ENCODE measurements around the gene CDH13. TPM values are rescaled to one million over a fixed set of nuclear protein-coding genes. Genes with fewer than 3 reads are reported as not detected.

The CDH13 gene
- total RNA-seq, 1 experiment from 2014 or later = 66.0 TPM

DNA sequence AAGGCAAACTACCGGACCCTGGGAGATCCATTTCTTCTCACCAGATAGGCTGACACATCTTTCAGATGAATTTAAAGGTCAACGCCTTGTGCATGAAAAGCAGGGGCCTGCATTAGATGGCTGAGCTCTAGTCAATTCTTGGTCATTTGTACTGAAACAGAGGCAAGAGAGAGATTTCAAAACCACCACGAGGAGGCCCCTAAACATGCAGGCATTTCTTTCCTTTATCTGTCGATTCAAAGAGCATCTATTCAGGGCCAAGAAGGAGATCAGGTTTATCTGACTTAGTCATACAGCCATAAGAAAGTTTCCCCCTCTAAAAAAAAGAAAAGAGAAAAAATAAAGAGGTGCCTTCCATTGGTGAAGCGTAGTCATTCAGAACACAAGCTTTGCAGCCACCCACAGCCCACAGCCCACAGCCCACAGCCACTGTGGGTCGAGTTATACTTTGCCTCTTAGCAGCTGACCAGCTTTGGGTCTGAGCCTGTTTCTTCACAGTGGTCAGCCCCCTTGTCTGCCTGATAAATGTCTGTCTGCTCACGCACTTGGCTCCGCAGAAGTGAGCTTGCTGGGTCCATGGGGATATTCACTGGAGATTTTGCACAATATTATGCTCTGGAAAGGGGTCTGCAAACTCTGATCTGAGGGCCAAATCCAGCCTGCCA lies 207.5 kb downstream of the CDH13 start:
- DNase-seq (ENCODE audit: low read depth) = no peak

DNA sequence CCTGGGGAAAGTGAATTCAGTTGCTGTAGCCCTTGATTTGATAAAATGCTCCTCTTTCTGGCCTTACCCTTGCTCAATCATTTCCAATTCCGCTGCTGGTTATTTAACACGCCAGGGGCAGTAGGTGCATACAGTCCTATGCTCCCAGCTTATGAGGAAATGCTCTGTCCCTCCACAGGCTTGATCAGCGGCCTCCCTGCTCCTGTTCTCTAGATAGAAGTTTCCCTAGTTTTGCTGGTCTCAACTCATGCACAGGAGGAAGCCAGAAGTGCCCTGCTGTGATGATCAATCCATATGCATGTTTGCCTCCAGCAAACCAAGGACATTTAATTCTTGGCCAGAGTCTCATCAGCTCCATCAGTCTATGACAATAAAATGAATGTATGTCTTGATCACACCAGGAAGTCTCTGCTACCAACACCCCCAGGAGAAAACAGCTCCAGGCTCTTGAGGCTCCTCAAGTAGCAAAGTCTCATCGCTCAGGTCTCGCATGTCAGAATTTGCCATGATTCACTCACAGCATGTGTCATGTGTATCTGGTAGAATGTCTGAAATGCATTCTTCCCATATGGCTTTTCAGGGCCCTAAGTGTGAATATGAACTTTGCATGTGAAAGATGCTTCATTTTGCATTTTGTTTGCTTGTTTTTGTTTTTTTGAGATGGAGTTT lies 208.9 kb downstream of the CDH13 start:
- no peak for DNase-seq (ENCODE audit: low read depth)

DNA sequence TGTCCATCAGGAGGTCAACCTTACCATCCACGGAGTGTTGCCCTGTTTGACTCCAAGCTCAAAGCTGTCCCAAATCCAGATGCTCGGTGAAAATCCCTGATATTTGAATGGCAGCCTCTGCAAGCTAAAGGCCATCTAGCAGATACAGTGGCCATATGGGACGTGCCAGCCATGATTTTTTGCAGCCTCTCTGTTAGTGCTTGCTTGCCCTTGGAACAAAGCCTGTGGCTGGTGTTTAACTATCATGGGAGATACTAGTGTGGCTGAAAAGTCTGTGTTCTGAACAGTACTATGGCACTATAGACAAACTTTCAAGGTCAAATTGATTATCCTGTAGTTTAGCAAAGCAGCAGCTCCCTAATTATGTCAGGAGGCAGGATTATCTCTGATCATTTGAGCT lies 214.3 kb downstream of the CDH13 start:
- no peak for DNase-seq (ENCODE audit: low read depth)

DNA sequence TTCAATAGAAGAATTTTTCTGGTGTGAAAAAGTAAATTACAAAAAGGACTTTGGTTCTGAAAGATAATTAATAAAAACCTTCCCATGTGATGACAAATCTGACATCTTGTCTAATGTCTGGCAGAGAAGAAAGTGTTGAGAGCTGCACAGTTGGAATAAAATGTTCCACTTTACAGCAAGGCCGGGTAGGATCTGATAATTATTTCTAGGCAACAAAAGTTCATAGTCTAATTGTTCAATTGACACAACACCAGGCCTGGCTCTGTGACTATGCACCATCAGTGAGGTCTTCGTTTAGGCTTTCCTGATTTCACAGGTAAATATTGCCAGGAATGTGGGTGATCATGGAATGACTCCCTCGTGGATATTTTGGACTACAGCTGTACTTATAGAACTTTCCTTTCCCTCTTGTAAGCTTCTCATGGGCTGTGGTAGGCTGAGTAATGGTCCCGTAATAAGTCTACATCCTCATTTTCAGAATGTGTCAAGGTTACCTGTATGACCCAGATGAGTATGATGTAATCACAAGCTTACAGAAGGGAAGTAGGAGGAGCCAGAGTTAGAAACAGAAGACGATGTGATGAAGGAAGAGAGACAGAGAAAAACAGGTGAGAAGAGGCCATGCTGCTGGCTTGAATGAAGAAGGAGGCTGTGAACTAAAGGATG lies 217.0 kb downstream of the CDH13 start:
- DNase-seq (ENCODE audit: low read depth) = no peak

DNA sequence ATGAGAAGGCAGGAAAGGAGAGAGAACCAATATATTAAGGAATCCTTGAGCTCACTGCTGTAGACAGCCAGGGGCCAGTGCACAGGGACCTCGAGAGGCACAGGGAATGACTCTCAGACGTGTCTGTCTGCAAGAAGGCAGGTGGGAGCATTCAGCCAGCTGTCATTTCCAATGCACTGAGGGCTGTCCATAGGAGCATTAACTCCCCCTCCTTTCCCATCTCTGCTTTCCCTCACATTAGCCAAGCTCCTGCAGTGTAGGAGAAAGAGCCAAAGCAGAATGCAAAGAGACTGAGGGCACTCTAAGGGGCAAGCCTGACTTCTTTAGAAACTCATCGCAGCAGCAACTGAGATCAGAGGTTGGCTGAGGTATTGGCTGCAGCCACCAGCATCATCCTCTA lies 218.3 kb downstream of the CDH13 start:
- no peak for DNase-seq (ENCODE audit: low read depth)

DNA sequence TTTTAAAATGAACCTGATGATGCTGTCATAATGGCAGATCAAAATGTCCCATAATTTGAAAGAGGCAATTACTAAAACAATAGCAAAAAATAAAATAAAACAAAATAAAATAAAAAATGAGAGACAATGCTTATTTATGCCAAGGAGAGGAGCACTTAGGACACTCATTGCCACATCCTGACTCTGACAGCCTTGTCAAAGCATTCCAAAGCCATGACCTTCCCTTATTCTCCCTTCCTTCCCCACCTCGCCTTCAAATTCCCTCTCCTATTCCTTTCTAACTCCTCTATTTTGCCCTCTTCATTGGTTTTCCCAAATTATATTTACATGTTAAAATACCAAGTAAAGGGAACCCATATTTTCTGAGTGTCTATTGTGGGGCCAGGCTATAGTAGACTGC lies 220.0 kb downstream of the CDH13 start:
- peak; percentile 75 for DNase-seq (ENCODE audit: low read depth)

DNA sequence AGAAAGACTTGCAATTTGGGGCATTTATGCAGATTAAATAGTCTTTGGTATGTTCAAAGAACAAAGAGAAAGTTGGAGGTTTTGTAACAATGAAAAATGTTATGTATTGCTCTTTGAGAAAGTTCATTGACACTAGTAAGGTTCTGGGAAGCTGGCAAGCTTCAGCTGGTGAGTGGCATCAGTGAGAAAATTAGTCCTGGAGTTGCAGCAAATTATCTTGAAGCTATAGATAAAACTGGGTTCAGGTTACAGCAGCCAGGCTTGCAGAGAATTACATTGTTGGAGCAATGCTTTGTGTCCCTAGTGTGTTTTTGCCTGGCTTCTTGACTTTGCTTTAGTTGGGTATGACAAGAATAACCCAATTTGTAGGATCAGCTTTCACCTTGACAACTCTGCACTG lies 221.2 kb downstream of the CDH13 start:
- no peak for DNase-seq (ENCODE audit: low read depth)

DNA sequence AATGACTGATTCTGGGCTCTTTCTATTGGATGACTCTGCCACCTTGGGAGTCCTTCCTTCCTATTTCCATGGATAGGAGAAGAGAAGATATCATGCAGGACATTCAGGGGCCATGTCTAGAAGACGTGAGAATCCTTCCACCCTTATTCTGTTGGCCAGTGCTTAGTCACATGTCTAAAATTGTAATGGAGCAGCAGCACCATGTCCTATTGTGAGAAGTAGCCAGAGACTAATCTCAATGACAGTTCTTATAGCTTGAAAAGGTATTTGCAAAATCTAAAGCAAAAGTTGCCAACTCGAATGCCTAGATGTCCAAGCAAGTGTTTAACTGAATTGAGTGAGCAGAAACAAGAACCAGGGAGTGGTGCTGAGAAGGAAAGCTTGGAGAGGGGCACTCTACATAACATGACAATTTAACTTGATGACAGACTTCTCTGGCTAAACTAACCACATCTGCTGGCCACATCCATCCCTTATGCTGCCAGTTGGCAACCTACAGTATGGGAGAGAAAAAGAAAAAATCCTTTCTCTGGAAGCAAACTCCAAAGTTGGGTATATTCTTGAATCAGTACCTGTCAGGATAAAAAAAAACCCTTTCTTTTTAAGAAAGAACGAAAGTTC lies 225.7 kb downstream of the CDH13 start:
- DNase-seq (ENCODE audit: low read depth) = no peak

DNA sequence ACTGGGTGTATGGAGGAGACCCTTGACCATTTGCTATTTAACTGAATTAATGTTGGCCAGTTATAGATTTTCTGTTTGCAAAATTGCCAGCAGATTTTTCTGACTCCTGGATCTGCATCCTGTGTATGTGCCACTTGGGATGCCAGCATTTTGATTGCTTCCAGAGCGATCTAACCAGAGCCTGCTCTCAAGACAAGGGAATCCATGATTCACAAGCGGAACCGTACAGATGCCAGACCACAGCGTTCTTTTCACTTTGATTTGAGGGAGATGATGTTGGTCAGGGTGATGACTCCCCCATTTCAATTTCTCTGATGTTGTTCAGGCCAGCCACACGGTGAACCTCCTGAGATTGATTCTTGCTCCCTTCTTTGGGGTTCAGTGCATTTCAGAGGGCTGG lies 228.7 kb downstream of the CDH13 start:
- DNase-seq (ENCODE audit: low read depth) = no peak

DNA sequence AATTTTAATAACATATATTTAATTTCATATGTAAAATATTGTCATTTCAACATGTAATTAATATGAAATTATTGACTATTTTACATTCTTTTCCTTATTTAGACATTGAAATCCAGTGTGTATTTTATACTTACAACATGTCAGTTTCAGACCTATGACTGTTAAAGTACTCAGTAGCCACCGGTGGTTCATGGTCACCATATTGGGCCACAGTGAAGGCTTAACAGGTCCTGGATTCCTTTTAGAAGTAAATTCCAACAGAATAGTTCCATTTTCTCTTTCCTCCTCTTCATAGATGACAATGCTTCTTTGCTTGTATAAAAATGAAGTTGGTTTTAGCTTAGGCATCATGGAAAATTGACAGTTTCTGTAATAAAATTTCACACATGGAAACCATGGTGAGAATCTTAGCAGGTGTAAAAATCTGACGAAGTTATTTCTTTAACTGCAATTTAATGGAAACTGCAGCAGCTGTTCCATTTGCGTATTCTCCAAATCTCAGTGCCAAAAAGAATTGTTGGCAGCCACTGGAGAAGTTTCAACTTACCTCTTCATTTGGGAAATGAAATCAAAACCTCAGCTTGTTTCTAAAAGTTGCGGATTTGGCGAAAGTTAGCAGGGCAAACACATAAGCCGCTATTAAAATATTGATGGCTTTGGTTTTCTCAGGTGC lies 231.1 kb downstream of the CDH13 start:
- no peak for DNase-seq (ENCODE audit: low read depth)

DNA sequence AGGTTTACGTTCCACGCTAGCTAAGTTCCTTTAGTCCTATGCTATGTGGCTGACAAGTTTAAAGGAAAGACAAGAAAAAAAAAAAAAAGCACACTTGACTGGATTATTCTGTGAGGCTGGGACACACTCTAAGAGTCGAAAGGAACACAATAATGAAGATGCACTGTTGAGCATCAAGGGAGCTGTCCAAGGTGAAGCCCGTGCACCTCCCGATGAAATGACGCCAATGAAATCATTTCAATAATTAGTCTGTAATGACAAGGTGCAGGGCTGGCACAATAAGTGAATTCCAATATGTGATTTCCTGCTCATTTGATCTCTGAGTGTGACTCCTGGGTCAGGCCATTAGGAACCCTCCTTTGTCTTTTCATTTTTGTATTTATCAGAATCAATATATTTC lies 232.9 kb downstream of the CDH13 start:
- no peak for DNase-seq (ENCODE audit: low read depth)

DNA sequence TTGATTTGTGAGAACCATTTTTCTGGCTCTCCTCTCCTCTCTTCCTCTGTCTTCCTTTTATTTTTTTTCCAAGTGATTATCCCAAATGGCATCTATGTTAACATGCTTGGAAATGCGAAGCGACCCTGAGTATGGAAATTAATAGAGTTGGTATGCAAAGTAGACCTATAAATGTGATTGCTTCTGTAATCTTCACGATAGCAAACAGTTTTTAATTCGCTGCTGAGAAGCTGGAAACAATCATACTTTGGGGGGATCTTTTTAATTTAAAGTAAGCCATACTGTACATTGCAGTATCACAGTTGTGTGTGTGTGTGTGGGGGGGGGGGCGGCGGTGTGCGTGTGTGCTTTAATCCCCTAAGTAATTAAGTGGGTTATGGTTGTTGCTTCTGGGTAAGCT lies 233.3 kb downstream of the CDH13 start:
- DNase-seq (ENCODE audit: low read depth) = no peak

DNA sequence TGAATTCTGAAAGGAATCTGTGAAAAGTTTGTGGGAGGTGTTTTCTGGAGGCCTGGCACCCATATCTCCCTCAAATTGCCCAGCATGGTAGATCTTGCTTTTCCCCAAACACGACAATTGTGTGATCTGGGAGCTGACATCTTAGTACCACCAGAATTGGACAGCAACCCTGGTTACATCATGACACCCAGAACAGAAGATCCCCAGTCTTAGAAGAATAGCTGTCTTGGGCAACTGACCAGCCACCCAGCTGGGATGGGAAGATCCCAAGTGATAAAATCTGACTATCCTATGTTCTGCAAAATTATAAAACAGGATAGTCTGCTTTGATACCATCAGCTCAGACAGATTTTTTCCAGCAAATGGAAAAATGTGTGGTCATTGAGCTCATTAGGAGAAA lies 235.3 kb downstream of the CDH13 start:
- DNase-seq (ENCODE audit: low read depth) = no peak

DNA sequence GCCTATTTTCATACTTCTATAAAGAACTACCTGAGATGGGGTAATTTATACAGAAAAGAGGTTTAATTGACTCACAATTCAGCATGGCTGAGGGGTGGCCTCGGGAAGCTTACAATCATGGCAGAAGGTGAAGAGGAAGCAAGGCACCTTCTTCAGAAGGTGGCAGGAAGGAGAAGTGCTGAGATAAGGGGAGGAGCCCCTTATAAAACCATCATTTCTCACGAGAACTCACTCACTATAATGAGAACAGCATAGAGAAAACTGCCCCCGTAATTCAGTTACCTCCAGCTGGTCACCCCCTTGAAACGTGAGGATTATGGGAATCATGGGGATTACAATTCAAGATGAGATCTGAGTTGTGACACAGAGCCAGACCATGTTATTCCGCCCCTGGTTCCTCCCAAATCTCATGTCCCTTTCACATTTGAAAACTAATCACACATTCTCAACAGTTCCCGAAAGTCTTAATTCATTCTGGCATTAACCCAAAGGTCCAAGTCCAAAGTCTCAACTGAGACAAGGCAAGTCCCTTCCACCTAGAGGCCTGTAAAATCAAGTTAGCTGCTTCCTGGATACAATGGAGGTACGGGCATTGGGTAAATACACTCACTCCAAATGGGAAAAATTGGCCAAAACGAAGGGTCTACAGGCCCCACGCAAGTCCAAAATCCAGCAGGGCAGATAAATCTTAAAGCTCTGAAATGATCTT lies 237.7 kb downstream of the CDH13 start:
- no peak for DNase-seq (ENCODE audit: low read depth)

DNA sequence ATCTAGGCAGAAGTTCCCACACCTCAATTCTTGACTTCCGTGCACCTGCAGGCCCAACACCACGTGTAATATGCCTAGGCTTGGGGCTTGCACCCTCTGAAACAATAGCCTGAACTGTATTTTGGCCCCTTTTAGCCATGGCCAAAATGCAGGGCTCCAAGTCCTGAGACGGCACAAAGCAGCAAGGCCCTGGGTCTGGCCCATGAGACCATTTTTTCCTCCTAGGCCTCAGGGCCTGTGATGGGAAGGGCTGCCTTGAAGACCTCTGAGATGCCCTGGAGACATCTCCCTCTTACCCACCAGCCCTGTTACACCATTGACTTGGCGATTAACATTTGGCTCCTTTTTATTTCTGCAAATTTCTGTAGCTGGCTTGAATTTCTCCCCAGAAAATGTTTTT lies 238.6 kb downstream of the CDH13 start:
- no peak for DNase-seq (ENCODE audit: low read depth)

DNA sequence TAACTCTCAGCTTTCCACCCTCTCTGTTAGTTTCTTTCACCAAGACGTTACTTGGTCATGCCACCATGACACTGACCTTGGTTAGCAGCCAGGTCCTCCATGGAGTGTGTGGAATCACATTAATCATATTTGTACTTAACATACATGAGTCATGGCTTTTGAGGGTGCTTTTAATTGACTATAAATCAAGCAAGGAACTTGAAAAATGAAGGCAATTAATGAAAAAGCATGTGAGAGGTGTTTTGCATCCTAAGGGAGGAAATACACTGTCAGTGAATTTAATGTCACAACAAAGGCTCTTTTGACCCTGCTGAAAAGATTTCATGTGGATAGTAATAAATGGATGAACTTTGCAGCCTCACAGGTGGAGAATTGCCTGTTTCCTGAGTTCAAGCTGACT lies 240.7 kb downstream of the CDH13 start:
- no peak for DNase-seq (ENCODE audit: low read depth)

DNA sequence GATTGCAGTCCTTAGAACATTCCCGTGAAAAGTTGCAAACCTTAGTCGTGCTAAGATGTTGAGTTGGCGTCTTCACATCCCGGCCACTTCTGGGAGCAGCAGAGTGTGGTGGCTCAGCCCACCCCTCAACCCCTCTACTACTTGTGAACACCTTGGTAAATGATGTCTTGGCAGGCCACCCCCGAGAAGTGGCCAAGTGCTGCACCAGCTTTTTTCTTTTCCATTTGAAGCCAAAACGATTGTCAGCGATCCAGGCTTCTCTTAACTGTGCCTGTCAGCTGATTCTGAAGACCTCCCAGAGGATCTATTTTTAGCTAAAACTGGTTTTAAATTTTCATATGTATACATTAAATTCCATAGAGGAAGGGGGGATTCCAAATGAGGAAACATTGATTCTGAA lies 247.5 kb downstream of the CDH13 start:
- DNase-seq (ENCODE audit: low read depth) = no peak

DNA sequence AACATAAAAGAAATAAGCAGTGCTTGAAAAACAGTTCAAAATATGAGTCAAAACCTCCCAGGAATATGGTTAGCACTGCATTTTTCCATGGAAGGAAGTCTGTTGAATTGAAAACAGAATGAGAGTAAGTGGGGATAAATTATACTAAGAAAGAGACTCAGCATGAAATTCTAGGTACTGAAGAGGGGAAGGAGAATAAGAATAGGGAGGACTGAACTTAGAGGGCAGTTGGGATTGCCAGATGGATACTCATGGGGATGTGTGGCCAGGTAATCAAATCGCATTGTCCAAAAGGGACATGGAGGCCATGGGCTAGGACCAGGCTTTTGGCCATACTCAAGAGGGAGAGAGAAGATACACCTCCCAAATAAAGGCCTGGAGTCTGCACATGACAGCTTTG lies 247.9 kb downstream of the CDH13 start:
- no peak for DNase-seq (ENCODE audit: low read depth)

DNA sequence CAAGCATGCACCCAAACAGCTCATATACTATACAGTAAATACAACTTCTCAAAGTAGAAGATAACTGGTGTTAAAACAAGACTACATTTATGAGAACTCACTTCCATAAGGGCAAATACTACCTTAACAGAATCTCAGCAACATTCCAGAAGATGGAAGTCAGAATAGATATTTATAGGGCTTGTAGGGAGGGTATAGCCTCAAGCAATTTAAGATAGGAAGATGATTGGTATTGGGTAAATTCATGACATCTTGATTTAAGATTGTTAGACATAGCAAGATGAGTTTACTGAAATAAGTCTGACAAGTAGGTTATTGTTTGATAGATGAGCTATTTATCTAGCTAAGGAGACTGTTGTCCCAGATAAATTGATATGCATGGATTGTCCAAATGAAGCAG lies 250.2 kb downstream of the CDH13 start:
- no peak for DNase-seq (ENCODE audit: low read depth)

DNA sequence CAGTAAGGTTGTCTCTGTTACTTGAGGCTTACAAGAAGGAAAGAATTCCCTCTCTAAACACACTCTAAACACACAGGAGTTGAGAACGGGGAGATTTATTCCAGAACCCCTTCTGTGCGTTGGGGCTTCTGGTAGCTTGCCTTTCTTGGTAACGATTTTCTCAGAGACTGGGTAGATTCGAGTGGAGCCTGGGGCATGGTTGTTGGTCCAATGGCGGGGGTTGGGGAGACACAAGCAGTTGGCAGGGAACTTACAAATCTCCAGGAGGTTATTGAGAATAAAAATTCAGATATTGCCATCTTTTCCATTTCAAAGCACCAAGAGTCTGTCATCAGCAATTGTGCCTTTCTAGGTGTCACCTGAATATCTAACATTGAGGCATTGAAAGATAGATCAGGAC lies 251.7 kb downstream of the CDH13 start:
- no peak for DNase-seq (ENCODE audit: low read depth)

DNA sequence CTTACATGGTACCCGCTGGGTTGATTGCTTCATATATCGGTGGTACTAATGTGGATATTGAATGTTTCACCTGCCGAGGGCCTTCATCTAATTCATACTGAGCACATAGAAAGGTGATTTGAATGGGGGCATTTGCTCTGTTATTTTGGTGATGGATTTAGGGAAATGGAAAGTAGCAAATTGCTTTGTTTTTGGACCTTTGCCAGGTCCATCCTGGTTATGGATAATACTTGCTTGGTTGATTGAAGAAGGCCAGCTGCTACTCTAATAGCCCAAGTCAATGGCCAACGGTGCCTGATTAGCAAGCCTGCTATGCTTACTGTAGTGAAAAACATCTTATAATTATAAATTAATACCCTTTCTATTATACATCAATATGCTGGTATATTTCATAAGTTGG lies 253.6 kb downstream of the CDH13 start:
- no peak for DNase-seq (ENCODE audit: low read depth)

Measured in HT1080 (cell line).